Measurements from ENCODE around the gene JAKMIP2. TPM values are rescaled to one million over a fixed set of nuclear protein-coding genes. Genes with fewer than 3 reads are reported as not detected.

Gene JAKMIP2
- total RNA-seq, 4 donors from 2014 or later = 0.83 to 2.6 (median 1.3) TPM

- intact Hi-C loops (cut with DNase I) = no loop called here
- H3K36me3 ChIP-seq = no peaks in the 10 kb centered on the region
- no peak overlapping the region for H3K4me3 ChIP-seq
- 76% methylated on average over 2 of the region's 2 CpGs for WGBS
- H3K9me3 ChIP-seq = no peaks in the 10 kb centered on the region
- H3K4me1 ChIP-seq = peaks cover 0 to 4% (median 0%) of the 10 kb centered on the region in 4 donors
- no peaks in the 10 kb centered on the region for H3K27me3 ChIP-seq
- DNase-seq (ENCODE audit: extremely low spot score) = no peak
- TF ChIP-seq POLR2AphosphoS5 (IDR thresholded peaks at IDR 0.05) (no peak), POLR2A (IDR thresholded peaks at IDR 0.05; ENCODE audit: low read depth) (no peak), EP300 (IDR thresholded peaks at IDR 0.05) (no peak), CTCF (IDR thresholded peaks at IDR 0.05) (no peak)
- no peak overlapping the region for H3K27ac ChIP-seq (replicated peaks in 1 of 4)
Observed at GRCh38 chr5:147626464-147626863, 156.1 kb downstream of the JAKMIP2 start.

- no peaks in the 10 kb centered on the region for H3K36me3 ChIP-seq
- no peaks in the 10 kb centered on the region for H3K27me3 ChIP-seq
- H3K4me3 ChIP-seq = no peak overlapping the region
- no peak for DNase-seq (ENCODE audit: extremely low spot score)
- no peak for TF ChIP-seq CTCF (IDR thresholded peaks at IDR 0.05)
- no peak for TF ChIP-seq POLR2A (IDR thresholded peaks at IDR 0.05; ENCODE audit: low read depth)
- no peak for TF ChIP-seq POLR2AphosphoS5 (IDR thresholded peaks at IDR 0.05)
- no peak for TF ChIP-seq EP300 (IDR thresholded peaks at IDR 0.05)
- H3K27ac ChIP-seq (replicated peaks in 1 of 4) = no peak overlapping the region
- H3K9me3 ChIP-seq = no peaks in the 10 kb centered on the region
- intact Hi-C loops (cut with DNase I) = no loop called here
- no peaks in the 10 kb centered on the region for H3K4me1 ChIP-seq
Observed at GRCh38 chr5:147621016-147621415, 161.5 kb downstream of the JAKMIP2 start.

GRCh38 chr5:147619281-147619878, 163.1 kb downstream of the JAKMIP2 start:
- H3K36me3 ChIP-seq = no peaks in the 10 kb centered on the region
- no peak for TF ChIP-seq CTCF (IDR thresholded peaks at IDR 0.05)
- intact Hi-C loops (cut with DNase I) = no loop called here
- H3K27ac ChIP-seq (replicated peaks in 1 of 4) = no peak overlapping the region
- H3K27me3 ChIP-seq = no peaks in the 10 kb centered on the region
- no peak overlapping the region for H3K4me3 ChIP-seq
- no peaks in the 10 kb centered on the region for H3K4me1 ChIP-seq
- DNase-seq (ENCODE audit: extremely low spot score) = no peak
- H3K9me3 ChIP-seq = no peaks in the 10 kb centered on the region
- WGBS = 72% methylated on average over 2 of the region's 2 CpGs

- TF ChIP-seq POLR2AphosphoS5 (IDR thresholded peaks at IDR 0.05) = no peak
- TF ChIP-seq EP300 (IDR thresholded peaks at IDR 0.05) = no peak
- TF ChIP-seq CTCF (IDR thresholded peaks at IDR 0.05) = no peak
- TF ChIP-seq POLR2A (IDR thresholded peaks at IDR 0.05; ENCODE audit: low read depth) = no peak
- no peaks in the 10 kb centered on the region for H3K36me3 ChIP-seq
Observed at GRCh38 chr5:147617711-147618350, 164.7 kb downstream of the JAKMIP2 start.

GRCh38 chr5:147617191-147617606, 165.3 kb downstream of the JAKMIP2 start:
- intact Hi-C loops (cut with DNase I) = no loop called here
- WGBS = 92% methylated on average over 4 of the region's 4 CpGs
- Histone ChIP-seq H3K4me1 (no peaks in the 10 kb centered on the region), H3K9me3 (no peaks in the 10 kb centered on the region), H3K27ac (replicated peaks in 1 of 4) (no peak overlapping the region), H3K27me3 (no peaks in the 10 kb centered on the region), H3K36me3 (no peaks in the 10 kb centered on the region), H3K4me3 (no peak overlapping the region)
- TF ChIP-seq POLR2AphosphoS5 (IDR thresholded peaks at IDR 0.05) (no peak), CTCF (IDR thresholded peaks at IDR 0.05) (no peak), EP300 (IDR thresholded peaks at IDR 0.05) (no peak), POLR2A (IDR thresholded peaks at IDR 0.05; ENCODE audit: low read depth) (no peak)
- DNase-seq (ENCODE audit: extremely low spot score) = no peak

More at GRCh38 chr5:147617711-147618350, 164.7 kb downstream of the JAKMIP2 start:
- no peak overlapping the region for H3K27ac ChIP-seq (replicated peaks in 1 of 4)
- H3K4me3 ChIP-seq = no peak overlapping the region
- DNase-seq (ENCODE audit: extremely low spot score) = no peak
- no peaks in the 10 kb centered on the region for H3K27me3 ChIP-seq
- no peaks in the 10 kb centered on the region for H3K9me3 ChIP-seq
- H3K4me1 ChIP-seq = no peaks in the 10 kb centered on the region
- WGBS = 83% methylated on average over 6 of the region's 6 CpGs
- intact Hi-C loops (cut with DNase I) = no loop called here
